HG03520 (cell line): ENCODE results near the gene TCF7L1.
"Not testable (repeated sequence)": the region's sequence is repeated elsewhere in the genome, so short reads cannot be mapped to it uniquely, and the experiment has no call there.

Experiments
- ATAC-seq: cut with Tn5 transposase; IDR thresholded peaks from one replicate; pipeline ENCODE4 v1.9.1; 2021; ENCODE audit warnings: mild to moderate bottlenecking, moderate library complexity; ENCODE audit not compliant: unreplicated experiment

The TCF7L1 gene

GRCh38 chr2:85312404-85312803 lies 179.2 kb downstream of the TCF7L1 start:
- ATAC-seq: no peak

- no peak for ATAC-seq
Measured at GRCh38 chr2:85314884-85315242, 181.7 kb downstream of the TCF7L1 start.

GRCh38 chr2:85315921-85316320 lies 182.7 kb downstream of the TCF7L1 start:
- ATAC-seq: not testable (repeated sequence)

GRCh38 chr2:85318222-85319074 lies 185.3 kb downstream of the TCF7L1 start:
- ATAC-seq: no peak

GRCh38 chr2:85319796-85320195 lies 186.6 kb downstream of the TCF7L1 start:
- ATAC-seq: no peak

GRCh38 chr2:85323351-85323987 lies 190.3 kb downstream of the TCF7L1 start:
- no peak for ATAC-seq

- ATAC-seq: not testable (repeated sequence)
Measured at GRCh38 chr2:85323988-85324367, 190.8 kb downstream of the TCF7L1 start.

GRCh38 chr2:85324639-85325465 lies 191.7 kb downstream of the TCF7L1 start:
- ATAC-seq: no peak

- ATAC-seq: no peak
Measured at GRCh38 chr2:85325466-85325811, 192.2 kb downstream of the TCF7L1 start.

GRCh38 chr2:85326406-85327159 lies 193.4 kb downstream of the TCF7L1 start:
- peak; percentile 26 for ATAC-seq

GRCh38 chr2:85327160-85327821 lies 194.1 kb downstream of the TCF7L1 start:
- ATAC-seq: no peak

- ATAC-seq: peak; percentile 81
Measured at GRCh38 chr2:85327822-85328617, 194.8 kb downstream of the TCF7L1 start, which contains the start of gene TGOLN2. Gene TGOLN2, minus strand, starts transcription at chr2:85327989. Its CDS starts 27 bp downstream, at chr2:85327962.

GRCh38 chr2:85329181-85329651 lies 196.0 kb downstream of the TCF7L1 start:
- no peak for ATAC-seq

- not testable (repeated sequence) for ATAC-seq
Measured at GRCh38 chr2:85329701-85330100, 196.5 kb downstream of the TCF7L1 start.

- no peak for ATAC-seq
Measured at GRCh38 chr2:85330839-85331636, 197.8 kb downstream of the TCF7L1 start.

- ATAC-seq: not testable (repeated sequence)
Measured at GRCh38 chr2:85333877-85334276, 200.7 kb downstream of the TCF7L1 start.

- ATAC-seq: no peak
Measured at GRCh38 chr2:85334928-85335327, 201.7 kb downstream of the TCF7L1 start.
